HepG2 (cell line): ENCODE measurements around the gene SPACA9. TPM values are rescaled to one million over a fixed set of nuclear protein-coding genes. Genes with fewer than 3 reads are reported as not detected.

Source experiments
- ATAC-seq: fragments of 200-7000 bp; cut with Tn5 transposase; 3 replicates; pipeline ENCODE4 v1.9.1; 2020; ENCODE audit warnings: mild to moderate bottlenecking, moderate library complexity
- BruUV-seq: library from RNA; stranded (reverse); fragments of 400-500 nt; replicated peaks from 2 replicates; lab custom pipeline; 2021; lab: Mats Ljungman, UMichigan
- CTCF ChIA-PET: fragments of 300-600 bp; formaldehyde crosslinking; extraction: SDS; loops from one replicate; lab custom pipeline; 2021; ENCODE audit warnings: low total read pairs, inconsistent platforms, low intra/inter-chr PET ratio; lab: Yijun Ruan, JAX
- POLR2A ChIA-PET: fragments of 350-600 bp; sonication (Branson Sonifier 250); formaldehyde crosslinking; loops from one replicate; lab custom pipeline; 2020; ENCODE audit warnings: antibody characterized with exemption, inconsistent platforms; lab: Yijun Ruan, JAX
- DNase-seq: peaks from one replicate; pipeline ENCODE4 v3.0.0-alpha.2; 2015; ENCODE audit warnings: low spot score
- FAIRE-seq: peaks from 3 replicates; lab custom pipeline; 2011; peaks lifted over from hg19 to GRCh38; lab: Jason Lieb, UNC
- H2AFZ ChIP-seq: one replicate; pipeline ENCODE4 v1.6.1; 2011; ENCODE audit warnings: low read length, inconsistent platforms
- H3K27ac ChIP-seq: fragments of 300-600 bp; 3 replicates; pipeline ENCODE4 v1.8.0; 2011; ENCODE audit warnings: mixed run types, mild to moderate bottlenecking, mixed read lengths, low read length, inconsistent platforms; ENCODE audit not compliant: insufficient read depth; ENCODE audit errors: extremely low read length
- H3K27me3 ChIP-seq, 2 experiments: fragments of 200-600 bp in 1 of 2; 2 replicates in 1 of 2; 3 replicates in 1 of 2; pipeline versions ENCODE4 v1.6.0 to v1.8.0; 2011; ENCODE audit warnings: low read length in 2 of 2, mild to moderate bottlenecking in 2 of 2, moderate library complexity in 2 of 2, inconsistent platforms in 1 of 2; ENCODE audit not compliant: insufficient read depth in 2 of 2, control insufficient read depth in 1 of 2
- H3K36me3 ChIP-seq, 2 experiments: fragments of 200-600 bp in 1 of 2; replicated peaks in 1 of 2; 2 replicates in 1 of 2; 3 replicates in 1 of 2; pipeline versions ENCODE4 v1.5.1 to v1.8.0; 2011; ENCODE audit warnings: low read length in 2 of 2, inconsistent platforms in 1 of 2; ENCODE audit not compliant: insufficient read depth in 2 of 2, control insufficient read depth in 1 of 2
- H3K4me1 ChIP-seq: 2 replicates; pipeline ENCODE4 v1.5.1; 2012; ENCODE audit warnings: low read length, inconsistent platforms; ENCODE audit not compliant: insufficient read depth
- H3K4me2 ChIP-seq: 2 replicates; pipeline ENCODE4 v1.6.0; 2011; ENCODE audit warnings: low read depth, low read length, inconsistent platforms
- H3K4me3 ChIP-seq, 3 experiments: fragments of 200-600 bp in 1 of 3; sonication (generic), shearing (Covaris generic) in 1 of 3; replicated peaks in 1 of 3; 2 replicates each; pipeline ENCODE4 v1.5.1; 2011 to 2016; ENCODE audit warnings: low read length in 3 of 3, inconsistent platforms in 2 of 3, low read depth in 2 of 3, mild to moderate bottlenecking in 2 of 3, control low read depth in 1 of 3, mixed read lengths in 1 of 3; ENCODE audit not compliant: insufficient read depth in 1 of 3
- H3K79me2 ChIP-seq: one replicate; pipeline ENCODE4 v1.6.1; 2011; ENCODE audit warnings: low read length, inconsistent platforms; ENCODE audit not compliant: insufficient read depth
- H3K9ac ChIP-seq: 2 replicates; pipeline ENCODE4 v1.6.0; 2011; ENCODE audit warnings: mild to moderate bottlenecking, low read depth, low read length, inconsistent platforms; ENCODE audit not compliant: insufficient read depth
- H3K9me3 ChIP-seq: 2 replicates; pipeline ENCODE4 v1.5.1; 2012; ENCODE audit warnings: mild to moderate bottlenecking, low read length
- H4K20me1 ChIP-seq: 2 replicates; pipeline ENCODE4 v1.6.0; 2011; ENCODE audit warnings: inconsistent platforms, mild to moderate bottlenecking, low read length, moderate library complexity; ENCODE audit not compliant: insufficient read depth
- CEBPB ChIP-seq: IDR thresholded peaks from 2 replicates; pipeline ENCODE4 v1.6.1; 2011; ENCODE audit warnings: low read depth, low read length, improper control_type of control experiment, borderline replicate concordance
- ISX ChIP-seq: sonication (generic); formaldehyde crosslinking; conservative IDR thresholded peaks from 2 replicates; pipeline ENCODE4 v1.5.0; 2020; ENCODE audit warnings: missing genetic modification reagents
- MAFF ChIP-seq: IDR thresholded peaks from 2 replicates; pipeline ENCODE4 v1.6.1; 2011; ENCODE audit warnings: low read depth, low read length, improper control_type of control experiment
- MAFK ChIP-seq, 2 experiments: IDR thresholded peaks in 1 of 2; conservative IDR thresholded peaks in 1 of 2; 2 replicates each; pipeline ENCODE4 v1.6.1; 2011; ENCODE audit warnings: improper control_type of control experiment in 2 of 2, low read length in 2 of 2
- ZNF143 ChIP-seq: sonication (generic); formaldehyde crosslinking; IDR thresholded peaks from 2 replicates; pipeline ENCODE4 v1.4.0; 2020; ENCODE audit warnings: missing genetic modification reagents
- WGBS: methylation state at CpG from one replicate; pipeline ENCODE4 v1.1.6; 2017; ENCODE audit warnings: low lambda C conversion rate; 5-methylcytosine and 5-hydroxymethylcytosine counted together
- in situ Hi-C: cut with HindIII; loops from 2 replicates; pipeline ENCODE4 v1.10.0; 2017; ENCODE audit warnings: low pct_unique_long_range_greater_than_20kb; ENCODE audit not compliant: extremely low pct_ligation_motif_present
- intact Hi-C: fragments of 100-400 bp; cut with micrococcal nuclease; formaldehyde crosslinking; loops from one replicate; pipeline ENCODE4 v1.10.0; 2022; ENCODE audit not compliant: unreplicated experiment
- polyA plus RNA-seq, 8 experiments: library from polyadenylated mRNA; depleted of rRNA in 3 of 8; stranded (reverse) in 7 of 8; unstranded in 1 of 8; fragments of >200 nt; fragmentation: Illumina TruSeq in 4 of 8; extraction: Trizol in 4 of 8; gene quantifications; 2 replicates each; pipeline versions ENCODE4 v1.2.1 to v1.2.3, GENCODE V29; 2011 to 2016; ENCODE audit warnings: low read depth in 4 of 8, missing spikeins in 1 of 8, mixed read lengths in 1 of 8; ENCODE audit not compliant: insufficient read depth in 1 of 8
- total RNA-seq, 5 experiments: library from RNA; depleted of rRNA; stranded (reverse); fragments of >200 nt; fragmentation: Illumina TruSeq; extraction: Trizol; gene quantifications; 2 replicates each; pipeline ENCODE4 v1.2.3, GENCODE V29; 2016; ENCODE audit warnings: low read depth in 1 of 5

The SPACA9 gene
- total and polyA plus RNA-seq, 2 of the 13 experiments (the other 11 are each of a cell fraction or from before 2014, with no cell fraction given) = 0.15 to 0.38 TPM

- no peak for DNase-seq
- no peak for FAIRE-seq
- no peak overlapping the region for H3K4me3 ChIP-seq
- peaks cover 19% of the 10 kb centered on the region for H3K4me1 ChIP-seq
- no peaks in the 10 kb centered on the region; the same call in 1 of the 2 replicates for H4K20me1 ChIP-seq
- intact Hi-C loops = no loop called here
- ChIA-PET POLR2A (no interaction called here), CTCF (no interaction called here)
- H3K4me2 ChIP-seq = no peak overlapping the region
- H3K27me3 ChIP-seq = no peaks in the 10 kb centered on the region
- H2AFZ ChIP-seq = no peak overlapping the region
- WGBS = 94% methylated on average over 13 of the region's 13 CpGs
- in situ Hi-C loops = no loop called here
- BruUV-seq = no TSS peak
- no peaks in the 10 kb centered on the region for H3K79me2 ChIP-seq
- TF ChIP-seq ISX (CRISPR knock-in tag) (no peak), CEBPB (peak; percentile 57; the same call in 1 of the 2 replicates)
- TF ChIP-seq, all 625 proteins: peak for 1
- Histone ChIP-seq H3K36me3 (peaks cover 29 to 58% of the 10 kb centered on the region in 2 experiments), H3K9ac (no peak overlapping the region), H3K27ac (no peak overlapping the region), H3K9me3 (no peaks in the 10 kb centered on the region)
- ATAC-seq = no peak
Measured at GRCh38 chr9:132896264-132896663, 17.6 kb downstream of the SPACA9 start.

- WGBS = 91% methylated on average over 6 of the region's 6 CpGs
- Histone ChIP-seq H2AFZ (no peak overlapping the region), H3K36me3 (peaks cover 32 to 63% of the 10 kb centered on the region in 2 experiments), H3K4me2 (no peak overlapping the region), H3K9ac (no peak overlapping the region), H3K4me3 (no peak overlapping the region), H4K20me1 (no peaks in the 10 kb centered on the region; the same call in 1 of the 2 replicates)
- in situ Hi-C loops = no loop called here
- no TSS peak for BruUV-seq
- no peak for FAIRE-seq
- TF ChIP-seq MAFK (conservative IDR thresholded peaks at IDR 0.05 in 1 of 2, IDR thresholded peaks at IDR 0.05 in 1 of 2; ENCODE audit: low read length in 2 of 2) (peak in 1 of 2 experiments; percentile 28; a peak in 2 of 4 replicates), MAFF (0 out of 2 replicates have a peak, but pooled peaks have one; percentile 11), ZNF143 (no peak)
- TF ChIP-seq, all 625 proteins: peak for 2
- ChIA-PET CTCF (no interaction called here), POLR2A (no interaction called here)
- H3K4me1 ChIP-seq = peaks cover 13% of the 10 kb centered on the region
- H3K79me2 ChIP-seq = no peaks in the 10 kb centered on the region
- H3K9me3 ChIP-seq = no peaks in the 10 kb centered on the region
- intact Hi-C loops = no loop called here
- H3K27ac ChIP-seq = no peak overlapping the region
- H3K27me3 ChIP-seq = no peaks in the 10 kb centered on the region
- DNase-seq (no peak), ATAC-seq (no peak)
Measured at GRCh38 chr9:132896906-132897305, 18.2 kb downstream of the SPACA9 start.
